Lung (tissue), 12 donors: ENCODE results near the gene RASA3. TPM values are rescaled to one million over a fixed set of nuclear protein-coding genes. Genes with fewer than 3 reads are reported as not detected.

Experiments
- ATAC-seq: fragments of 200-7000 bp; cut with Tn5 transposase; one replicate; pipeline ENCODE4 v1.9.1; 2020; ENCODE audit warnings: moderate number of reproducible peaks; ENCODE audit not compliant: insufficient read depth, low FRiP score
- DNase-seq, 3 donors: peaks; one replicate each; pipeline ENCODE4 v3.0.0-alpha.2; 2013 to 2017
- H3K27ac ChIP-seq, 2 donors: one replicate each; pipeline ENCODE4 v1.5.1; 2013; ENCODE audit warnings: mild to moderate bottlenecking in 2 of 2, moderate library complexity in 2 of 2, control low read depth in 1 of 2, inconsistent platforms in 1 of 2, low read depth in 1 of 2, low read length in 1 of 2
- H3K27me3 ChIP-seq, 3 donors: one replicate each; pipeline ENCODE4 v1.5.1; 2013; ENCODE audit warnings: low read length in 2 of 3; ENCODE audit not compliant: control insufficient read depth in 3 of 3, insufficient read depth in 3 of 3
- H3K36me3 ChIP-seq, 4 donors: one replicate each; pipeline ENCODE4 v1.5.1; 2013; ENCODE audit warnings: low read length in 4 of 4, mild to moderate bottlenecking in 1 of 4, moderate library complexity in 1 of 4; ENCODE audit not compliant: control insufficient read depth in 4 of 4, insufficient read depth in 4 of 4
- H3K4me1 ChIP-seq, 5 donors: one replicate each; pipeline ENCODE4 v1.5.1; 2013; ENCODE audit warnings: low read length in 5 of 5, mild to moderate bottlenecking in 2 of 5, moderate library complexity in 1 of 5; ENCODE audit not compliant: control insufficient read depth in 5 of 5, insufficient read depth in 5 of 5
- H3K4me3 ChIP-seq: one replicate; pipeline ENCODE4 v1.5.1; 2013; ENCODE audit warnings: mild to moderate bottlenecking, control low read depth, moderate library complexity
- H3K9ac ChIP-seq, 2 donors: one replicate each; pipeline ENCODE4 v1.5.1; 2013; ENCODE audit warnings: low read length in 2 of 2, control low read depth in 1 of 2; ENCODE audit not compliant: insufficient read depth in 1 of 2
- H3K9me3 ChIP-seq, 4 donors: one replicate each; pipeline ENCODE4 v1.5.1; 2013; ENCODE audit warnings: low read length in 3 of 4, mild to moderate bottlenecking in 1 of 4, moderate library complexity in 1 of 4; ENCODE audit not compliant: control insufficient read depth in 4 of 4, insufficient read depth in 3 of 4
- WGBS, 2 donors: extraction: QIAGEN DNeasy Blood & Tissue Kit; methylation state at CpG; one replicate each; pipeline ENCODE4 v1.1.7; 2013; 5-methylcytosine and 5-hydroxymethylcytosine counted together
- polyA plus RNA-seq, 2 donors: library from polyadenylated mRNA; stranded (reverse); fragments of 200-250 nt; gene quantifications; one replicate each; pipeline ENCODE4 v1.2.1, GENCODE V29; 2013
- total RNA-seq, 2 donors: library from RNA; depleted of rRNA in 1 of 2; stranded (reverse); fragments of >200 nt in 1 of 2; gene quantifications; one replicate each; pipeline ENCODE4 v1.2.1, GENCODE V29; 2014 to 2021
- TF ChIP-seq, protein P1 (sequence below): IDR thresholded peaks from 2 replicates; pipeline ENCODE4 v1.5.1; 2012; ENCODE audit warnings: mild to moderate bottlenecking; ENCODE audit errors: control extremely low read depth, extremely low read depth
- donor health status: control.
- donor health status: control.
- donor health status: Bipolar disorder and iron deficiency.
- donor health status: healthy.
- donor health status: DM: yes; HTN: yes; CAD: no.

RASA3 gene
- total and polyA plus RNA-seq, 4 donors = 7.4 to 22.8 (median 16.2) TPM

DNA sequence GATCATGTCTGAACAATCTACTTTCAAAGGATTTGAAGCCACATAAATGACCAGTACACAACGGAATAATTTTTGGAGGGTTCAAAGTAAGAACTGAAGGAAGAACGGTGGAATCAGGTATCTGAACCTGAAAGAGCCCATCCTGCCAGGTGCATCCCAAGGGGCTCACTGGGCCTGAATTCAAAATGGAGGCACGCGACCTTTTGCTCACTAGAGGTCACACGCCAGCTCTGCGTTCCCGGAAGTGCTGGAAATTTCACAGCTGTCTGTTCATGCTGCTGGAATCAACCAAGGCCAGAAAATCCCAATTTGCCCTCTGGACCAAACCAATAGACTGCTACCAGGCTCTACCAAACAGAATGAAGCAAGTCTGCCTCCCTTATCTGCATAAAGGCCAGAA lies 4.2 kb upstream of the RASA3 start:
- TF ChIP-seq, protein P1, sequence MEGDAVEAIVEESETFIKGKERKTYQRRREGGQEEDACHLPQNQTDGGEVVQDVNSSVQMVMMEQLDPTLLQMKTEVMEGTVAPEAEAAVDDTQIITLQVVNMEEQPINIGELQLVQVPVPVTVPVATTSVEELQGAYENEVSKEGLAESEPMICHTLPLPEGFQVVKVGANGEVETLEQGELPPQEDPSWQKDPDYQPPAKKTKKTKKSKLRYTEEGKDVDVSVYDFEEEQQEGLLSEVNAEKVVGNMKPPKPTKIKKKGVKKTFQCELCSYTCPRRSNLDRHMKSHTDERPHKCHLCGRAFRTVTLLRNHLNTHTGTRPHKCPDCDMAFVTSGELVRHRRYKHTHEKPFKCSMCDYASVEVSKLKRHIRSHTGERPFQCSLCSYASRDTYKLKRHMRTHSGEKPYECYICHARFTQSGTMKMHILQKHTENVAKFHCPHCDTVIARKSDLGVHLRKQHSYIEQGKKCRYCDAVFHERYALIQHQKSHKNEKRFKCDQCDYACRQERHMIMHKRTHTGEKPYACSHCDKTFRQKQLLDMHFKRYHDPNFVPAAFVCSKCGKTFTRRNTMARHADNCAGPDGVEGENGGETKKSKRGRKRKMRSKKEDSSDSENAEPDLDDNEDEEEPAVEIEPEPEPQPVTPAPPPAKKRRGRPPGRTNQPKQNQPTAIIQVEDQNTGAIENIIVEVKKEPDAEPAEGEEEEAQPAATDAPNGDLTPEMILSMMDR = no peak
- Histone ChIP-seq H3K36me3 (no peaks in the 10 kb centered on the region), H3K9ac (no peak overlapping the region), H3K4me1 (peaks cover 0 to 7% (median 3%) of the 10 kb centered on the region in 5 donors), H3K9me3 (no peaks in the 10 kb centered on the region), H3K27ac (no peak overlapping the region), H3K27me3 (no peaks in the 10 kb centered on the region), H3K4me3 (no peak overlapping the region)
- DNase-seq = peak in 1 of 3 donors; percentile 4
- 95 to 96% methylated on average over 7 of the region's 7 CpGs for WGBS, 2 donors
- ATAC-seq = no peak

DNA sequence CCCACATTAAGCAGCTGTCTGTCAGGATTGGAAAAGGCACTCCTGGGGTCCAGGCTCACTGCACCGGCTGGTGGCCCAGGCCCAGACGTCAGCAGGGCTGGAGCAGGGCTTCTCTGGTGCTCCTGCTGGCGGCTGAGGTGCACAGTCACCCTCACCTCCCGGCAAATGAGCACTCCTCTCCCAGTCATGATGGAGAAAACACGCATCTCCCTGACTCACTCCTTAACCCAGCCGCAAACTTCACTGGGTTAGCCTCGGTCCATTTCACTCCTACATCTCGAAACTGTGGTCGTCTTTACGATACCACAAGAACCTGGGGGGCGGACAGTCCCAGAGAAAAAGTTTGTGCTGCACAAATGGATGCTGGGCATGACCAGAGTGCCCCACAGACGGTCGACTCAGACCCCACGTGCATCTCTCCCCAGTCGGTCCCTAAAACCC lies 3.3 kb upstream of the RASA3 start:
- Histone ChIP-seq H3K27ac (no peak overlapping the region), H3K27me3 (no peaks in the 10 kb centered on the region), H3K36me3 (no peaks in the 10 kb centered on the region), H3K4me3 (no peak overlapping the region), H3K4me1 (peaks cover 0 to 11% (median 3%) of the 10 kb centered on the region in 5 donors), H3K9ac (no peak overlapping the region), H3K9me3 (no peaks in the 10 kb centered on the region)
- WGBS, 2 donors = 92 to 97% methylated on average over 15 of the region's 15 CpGs
- TF ChIP-seq, protein P1 = no peak
- ATAC-seq = no peak
- DNase-seq = peak in 1 of 3 donors; percentile 8

DNA sequence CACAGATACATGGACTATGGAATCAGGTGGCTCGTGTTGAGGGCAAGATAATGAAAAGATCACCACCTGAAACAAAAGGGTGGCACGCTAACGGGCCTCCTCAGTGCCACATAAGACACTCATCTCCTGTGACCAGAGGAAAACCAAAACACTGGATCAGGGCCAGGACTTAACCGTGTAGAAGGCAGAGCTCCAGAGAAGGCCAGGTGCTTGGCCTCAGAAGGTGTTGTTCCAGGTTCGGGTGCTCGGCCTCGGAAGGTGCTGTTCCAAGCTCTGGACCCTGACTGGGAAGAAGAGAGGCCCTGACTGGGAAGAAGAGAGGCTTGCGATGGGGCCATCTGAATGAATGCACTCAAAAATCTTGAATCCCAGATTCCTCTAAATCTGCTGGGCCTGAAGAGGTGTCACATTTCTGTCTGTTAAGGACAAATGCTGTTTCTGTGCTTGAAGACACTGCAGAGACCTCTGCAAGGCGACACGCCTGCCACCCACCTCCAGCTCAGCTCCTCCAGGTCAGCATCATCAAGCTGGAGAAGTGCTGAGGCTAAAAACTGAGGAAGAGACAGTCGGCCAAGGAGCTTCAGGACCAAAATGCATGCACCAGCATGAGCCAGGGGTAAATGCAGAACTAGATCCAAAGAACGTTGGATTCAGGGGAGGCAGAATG lies 2.7 kb upstream of the RASA3 start:
- Histone ChIP-seq H3K27me3 (no peaks in the 10 kb centered on the region), H3K4me3 (no peak overlapping the region), H3K36me3 (no peaks in the 10 kb centered on the region), H3K9me3 (no peaks in the 10 kb centered on the region), H3K9ac (no peak overlapping the region), H3K4me1 (peaks cover 2 to 18% (median 7%) of the 10 kb centered on the region in 5 donors), H3K27ac (no peak overlapping the region)
- TF ChIP-seq, protein P1 = no peak
- ATAC-seq (no peak), DNase-seq (peak in 1 of 3 donors; percentile 9)
- 54 to 60% methylated on average over 12 of the region's 12 CpGs for WGBS, 2 donors
